B cell (primary cell): ENCODE measurements around the gene OR9Q1. TPM values are rescaled to one million over a fixed set of nuclear protein-coding genes. Genes with fewer than 3 reads are reported as not detected.

ENCODE experiments used
- ATAC-seq: fragments of 200-7000 bp; cut with Tn5 transposase; one replicate; pipeline ENCODE4 v1.10.0; 2021; ENCODE audit warnings: low read depth, mild to moderate bottlenecking, moderate number of reproducible peaks, moderate library complexity
- CTCF ChIA-PET: fragments of 350-600 bp; sonication (Branson Sonifier 250); formaldehyde crosslinking; loops from one replicate; lab custom pipeline; 2021; ENCODE audit warnings: antibody characterized with exemption, inconsistent platforms; lab: Charles Lee
- POLR2A ChIA-PET: fragments of 350-600 bp; sonication (Branson Sonifier 250); formaldehyde crosslinking; loops from one replicate; lab custom pipeline; 2021; ENCODE audit warnings: antibody characterized with exemption; lab: Charles Lee
- DNase-seq: peaks from one replicate; pipeline ENCODE4 v3.0.0; 2013
- H2AFZ ChIP-seq: 2 replicates; pipeline ENCODE4 v1.6.1; 2012; ENCODE audit warnings: mild to moderate bottlenecking, low read depth, low read length; ENCODE audit not compliant: insufficient read depth, poor library complexity, severe bottlenecking
- H3K27ac ChIP-seq, 2 donors: 1 replicate in 1 of 2; 2 replicates in 1 of 2; pipeline ENCODE4 v1.5.1; 2012 to 2013; ENCODE audit warnings: low read length in 2 of 2, mild to moderate bottlenecking in 2 of 2, moderate library complexity in 1 of 2
- H3K27me3 ChIP-seq, 4 experiments: fragments of 200-600 bp in 1 of 4; sonication (generic) in 1 of 4; replicated peaks in 1 of 4; 1 replicate in 2 of 4; 2 replicates in 2 of 4; pipeline versions ENCODE4 v1.6.1 to v1.7.0; 2013 to 2016; ENCODE audit warnings: low read length in 3 of 4, mild to moderate bottlenecking in 2 of 4, mixed read lengths in 1 of 4, moderate library complexity in 1 of 4; ENCODE audit not compliant: insufficient read depth in 4 of 4, control insufficient read depth in 3 of 4; ENCODE audit errors: control extremely low read depth in 1 of 4
- H3K36me3 ChIP-seq, 2 experiments: replicated peaks in 1 of 2; 1 replicate in 1 of 2; 2 replicates in 1 of 2; pipeline versions ENCODE4 v1.6.1 to v1.7.1; 2013; ENCODE audit warnings: low read length in 1 of 2; ENCODE audit not compliant: insufficient read depth in 2 of 2, control insufficient read depth in 1 of 2; ENCODE audit errors: control extremely low read depth in 1 of 2, extremely low read depth in 1 of 2
- H3K4me1 ChIP-seq, 2 donors: fragments of 200-600 bp in 1 of 2; sonication (generic) in 1 of 2; 1 replicate in 1 of 2; 2 replicates in 1 of 2; pipeline versions ENCODE4 v1.5.1 to v1.6.1; 2013 to 2017; ENCODE audit warnings: low read length in 2 of 2; ENCODE audit not compliant: control insufficient read depth in 2 of 2, insufficient read depth in 2 of 2
- H3K4me2 ChIP-seq: replicated peaks from 2 replicates; pipeline ENCODE3; 2012; ENCODE audit warnings: mild to moderate bottlenecking, low read depth, low read length; ENCODE audit not compliant: poor library complexity, severe bottlenecking
- H3K4me3 ChIP-seq, 5 experiments: fragments of 200-600 bp in 1 of 5; sonication (generic) in 1 of 5; 1 replicate in 3 of 5; 2 replicates in 2 of 5; pipeline versions ENCODE4 v1.5.1 to v1.7.0; 2011 to 2016; ENCODE audit warnings: low read length in 4 of 5, mild to moderate bottlenecking in 4 of 5, low read depth in 2 of 5, control low read depth in 1 of 5, moderate library complexity in 1 of 5; ENCODE audit not compliant: insufficient read depth in 1 of 5; ENCODE audit errors: control extremely low read depth in 1 of 5, extremely low read depth in 1 of 5
- H3K79me2 ChIP-seq: fragments of 200-600 bp; sonication (generic); one replicate; pipeline ENCODE4 v1.6.0; 2016; ENCODE audit warnings: low read length; ENCODE audit not compliant: control insufficient read depth, insufficient read depth
- H3K9ac ChIP-seq: fragments of 200-600 bp; sonication (generic); 2 replicates; pipeline ENCODE4 v1.6.1; 2017; ENCODE audit warnings: mild to moderate bottlenecking, low read length, moderate library complexity
- H3K9me3 ChIP-seq, 3 donors: one replicate each; pipeline versions ENCODE4 v1.6.1 to v1.7.1; 2013; ENCODE audit warnings: low read length in 2 of 3; ENCODE audit not compliant: control insufficient read depth in 2 of 3, insufficient read depth in 1 of 3; ENCODE audit errors: control extremely low read depth in 1 of 3
- H4K20me1 ChIP-seq: 2 replicates; pipeline ENCODE4 v1.6.0; 2012; ENCODE audit warnings: mild to moderate bottlenecking, low read length; ENCODE audit not compliant: insufficient read depth, control insufficient read depth, poor library complexity, severe bottlenecking
- H3K27ac Mint-ChIP-seq: one replicate; pipeline ENCODE4 v1.8.0; 2021; ENCODE audit warnings: mixed read lengths
- H3K27me3 Mint-ChIP-seq: one replicate; pipeline ENCODE4 v1.8.0; 2021; ENCODE audit warnings: mixed read lengths
- H3K4me1 Mint-ChIP-seq: one replicate; pipeline ENCODE4 v1.8.0; 2021; ENCODE audit warnings: mixed read lengths
- H3K4me3 Mint-ChIP-seq: one replicate; pipeline ENCODE4 v1.8.0; 2021; ENCODE audit warnings: mixed read lengths
- H3K9me3 Mint-ChIP-seq: one replicate; pipeline ENCODE4 v1.8.0; 2022; ENCODE audit warnings: mixed read lengths; ENCODE audit not compliant: insufficient read depth
- CTCF ChIP-seq: fragments of 200-600 bp; IDR thresholded peaks from one replicate; pipeline ENCODE4 v1.8.0; 2022; ENCODE audit warnings: antibody characterized with exemption, mild to moderate bottlenecking
- EZH2 ChIP-seq: IDR thresholded peaks from 2 replicates; pipeline ENCODE4 v1.6.1; 2012; ENCODE audit warnings: borderline replicate concordance, low read depth, mild to moderate bottlenecking, moderate library complexity, low read length; ENCODE audit not compliant: insufficient read depth, poor library complexity, severe bottlenecking
- WGBS: methylation state at CpG from one replicate; pipeline ENCODE4 v1.1.5; 2013; ENCODE audit warnings: missing lambda C conversion rate; ENCODE audit not compliant: insufficient coverage; 5-methylcytosine and 5-hydroxymethylcytosine counted together
- intact Hi-C: fragments of 100-400 bp; cut with micrococcal nuclease; formaldehyde crosslinking; loops from one replicate; pipeline ENCODE4 v1.10.0; 2022
- polyA plus RNA-seq: library from polyadenylated mRNA; depleted of rRNA; stranded (reverse); fragments of >200 nt; gene quantifications from 2 replicates; pipeline ENCODE4 v1.2.3, GENCODE V29; 2012
- total RNA-seq, 2 donors: library from RNA; stranded (reverse); fragments of 120-200 nt in 1 of 2; gene quantifications; 1 replicate in 1 of 2; 2 replicates in 1 of 2; pipeline versions ENCODE4 v1.2.3 to v1.2.4, GENCODE V29; 2013 to 2022

Gene OR9Q1
- total and polyA plus RNA-seq, 2 donors (not counting 1 experiment from before 2014, with no cell fraction given) = not detected

- Histone ChIP-seq H3K27me3 (no peaks in the 10 kb centered on the region), H3K4me2 (no peak overlapping the region), H3K36me3 (no peaks in the 10 kb centered on the region), H3K4me1 (no peaks in the 10 kb centered on the region), H3K79me2 (no peaks in the 10 kb centered on the region), H4K20me1 (no peaks in the 10 kb centered on the region), H3K9me3 (no peaks in the 10 kb centered on the region), H2AFZ (no peak overlapping the region), H3K9ac (no peak overlapping the region), H3K27ac (no peak overlapping the region), H3K4me3 (no peak overlapping the region)
- CTCF ChIA-PET = no interaction called here
- ATAC-seq (no peak), DNase-seq (no peak)
- H3K4me1 Mint-ChIP-seq = no peaks in the 10 kb centered on the region
- H3K4me3 Mint-ChIP-seq = no peak overlapping the region
- POLR2A ChIA-PET = interaction anchor here (0.6 kb wide), 1 partner anchor 547 kb away, joined by 4 read pairs; no protein-coding TSS in a partner anchor
- TF ChIP-seq EZH2 (no peak), CTCF (no peak)
- H3K27me3 Mint-ChIP-seq = peaks cover 4% of the 10 kb centered on the region
- intact Hi-C loops = no loop called here
- H3K9me3 Mint-ChIP-seq = peaks cover 5% of the 10 kb centered on the region
- H3K27ac Mint-ChIP-seq = no peak overlapping the region
Measured at GRCh38 chr11:58193391-58193790, 169.7 kb downstream of the OR9Q1 start.

- no peaks in the 10 kb centered on the region for H3K27me3 Mint-ChIP-seq
- no peaks in the 10 kb centered on the region for H3K4me1 Mint-ChIP-seq
- POLR2A ChIA-PET = no interaction called here
- no peaks in the 10 kb centered on the region for H4K20me1 ChIP-seq
- DNase-seq (no peak), ATAC-seq (no peak)
- no peak overlapping the region for H3K27ac ChIP-seq
- CTCF ChIA-PET = no interaction called here
- no peaks in the 10 kb centered on the region for H3K79me2 ChIP-seq
- H3K4me1 ChIP-seq = no peaks in the 10 kb centered on the region
- H3K9me3 Mint-ChIP-seq = peaks cover 5% of the 10 kb centered on the region
- H2AFZ ChIP-seq = no peak overlapping the region
- no peaks in the 10 kb centered on the region for H3K36me3 ChIP-seq
- intact Hi-C loops = no loop called here
- no peak overlapping the region for H3K4me2 ChIP-seq
- no peaks in the 10 kb centered on the region for H3K27me3 ChIP-seq
- H3K4me3 Mint-ChIP-seq = no peak overlapping the region
- H3K4me3 ChIP-seq = no peak overlapping the region
- no peak overlapping the region for H3K27ac Mint-ChIP-seq
- TF ChIP-seq CTCF (no peak), EZH2 (no peak)
- H3K9me3 ChIP-seq = no peaks in the 10 kb centered on the region
- H3K9ac ChIP-seq = no peak overlapping the region
- whole genome bisulfite sequencing = no CpG with 5 or more reads among the region's 2 CpGs
Measured at GRCh38 chr11:58195939-58196338, 172.3 kb downstream of the OR9Q1 start.
